HL-60 (cell line): ENCODE results near the gene RTKN.

Source experiments
- DNase-seq, 2 experiments: peaks; one replicate each; pipeline ENCODE4 v3.0.0-alpha.2; 2010 to 2020; ENCODE audit warnings: low read depth in 1 of 2, low spot score in 1 of 2
- H3K27ac ChIP-seq: fragments of 250-450 bp; sonication (Bioruptor Pico); replicated peaks from 2 replicates; pipeline ENCODE4 v1.5.1; 2020; ENCODE audit warnings: mild to moderate bottlenecking, moderate library complexity
- H3K27me3 ChIP-seq: fragments of 250-450 bp; sonication (Bioruptor Pico); 2 replicates; pipeline ENCODE4 v1.5.1; 2021; ENCODE audit warnings: mild to moderate bottlenecking, moderate library complexity; ENCODE audit not compliant: insufficient read depth, poor library complexity, severe bottlenecking
- H3K4me3 ChIP-seq: replicated peaks from 2 replicates; pipeline ENCODE4 v1.5.1; 2011; ENCODE audit warnings: mild to moderate bottlenecking, control low read depth, low read length; ENCODE audit not compliant: insufficient read depth
- GABPA ChIP-seq: IDR thresholded peaks from 2 replicates; pipeline ENCODE4 v1.6.1; 2012; ENCODE audit warnings: low read depth
- POLR2AphosphoS5 ChIP-seq: IDR thresholded peaks from 2 replicates; pipeline ENCODE4 v1.6.1; 2012; ENCODE audit warnings: low read depth
- REST ChIP-seq: IDR thresholded peaks from 2 replicates; pipeline ENCODE4 v1.6.1; 2012; ENCODE audit warnings: low read depth; ENCODE audit not compliant: insufficient replicate concordance
- SPI1 ChIP-seq: IDR thresholded peaks from 2 replicates; pipeline ENCODE4 v1.6.1; 2012; ENCODE audit warnings: low read depth, mild to moderate bottlenecking, borderline replicate concordance
- TF ChIP-seq, protein P1 (sequence below): IDR thresholded peaks from one replicate; pipeline ENCODE4 v1.5.1; 2011; ENCODE audit warnings: low read length, control low read depth, inconsistent platforms; ENCODE audit not compliant: insufficient read depth

RTKN gene

DNA sequence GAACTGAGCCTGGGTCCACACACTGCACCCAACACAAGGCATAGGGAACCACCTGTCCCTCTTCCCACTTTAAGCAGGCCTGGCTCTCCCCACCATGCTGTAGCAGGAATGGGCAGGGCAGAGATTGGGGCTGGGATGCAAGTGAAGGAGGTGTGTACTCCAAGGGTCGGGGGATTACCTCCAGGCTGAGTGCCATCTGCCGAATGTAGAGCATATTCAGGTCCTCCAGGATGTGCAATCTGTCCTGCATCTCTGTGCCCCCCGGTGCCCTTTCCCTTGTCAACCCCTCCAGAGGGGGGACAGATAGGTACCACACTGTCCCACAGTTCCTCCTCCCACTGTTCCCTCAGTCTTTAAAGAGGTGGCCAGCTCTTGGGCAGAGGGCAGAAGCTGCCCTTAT lies 2.4 kb downstream of the RTKN start:
- no peak for TF ChIP-seq SPI1
- TF ChIP-seq GABPA, result no peak
- no peak for TF ChIP-seq REST
- no peak for TF ChIP-seq POLR2AphosphoS5
- TF ChIP-seq, protein P1, sequence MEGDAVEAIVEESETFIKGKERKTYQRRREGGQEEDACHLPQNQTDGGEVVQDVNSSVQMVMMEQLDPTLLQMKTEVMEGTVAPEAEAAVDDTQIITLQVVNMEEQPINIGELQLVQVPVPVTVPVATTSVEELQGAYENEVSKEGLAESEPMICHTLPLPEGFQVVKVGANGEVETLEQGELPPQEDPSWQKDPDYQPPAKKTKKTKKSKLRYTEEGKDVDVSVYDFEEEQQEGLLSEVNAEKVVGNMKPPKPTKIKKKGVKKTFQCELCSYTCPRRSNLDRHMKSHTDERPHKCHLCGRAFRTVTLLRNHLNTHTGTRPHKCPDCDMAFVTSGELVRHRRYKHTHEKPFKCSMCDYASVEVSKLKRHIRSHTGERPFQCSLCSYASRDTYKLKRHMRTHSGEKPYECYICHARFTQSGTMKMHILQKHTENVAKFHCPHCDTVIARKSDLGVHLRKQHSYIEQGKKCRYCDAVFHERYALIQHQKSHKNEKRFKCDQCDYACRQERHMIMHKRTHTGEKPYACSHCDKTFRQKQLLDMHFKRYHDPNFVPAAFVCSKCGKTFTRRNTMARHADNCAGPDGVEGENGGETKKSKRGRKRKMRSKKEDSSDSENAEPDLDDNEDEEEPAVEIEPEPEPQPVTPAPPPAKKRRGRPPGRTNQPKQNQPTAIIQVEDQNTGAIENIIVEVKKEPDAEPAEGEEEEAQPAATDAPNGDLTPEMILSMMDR, result no peak
- Histone ChIP-seq H3K27me3 (peaks cover 51% of the 10 kb centered on the region), H3K4me3 (no peak overlapping the region), H3K27ac (no peak overlapping the region)
- no peak for DNase-seq

DNA sequence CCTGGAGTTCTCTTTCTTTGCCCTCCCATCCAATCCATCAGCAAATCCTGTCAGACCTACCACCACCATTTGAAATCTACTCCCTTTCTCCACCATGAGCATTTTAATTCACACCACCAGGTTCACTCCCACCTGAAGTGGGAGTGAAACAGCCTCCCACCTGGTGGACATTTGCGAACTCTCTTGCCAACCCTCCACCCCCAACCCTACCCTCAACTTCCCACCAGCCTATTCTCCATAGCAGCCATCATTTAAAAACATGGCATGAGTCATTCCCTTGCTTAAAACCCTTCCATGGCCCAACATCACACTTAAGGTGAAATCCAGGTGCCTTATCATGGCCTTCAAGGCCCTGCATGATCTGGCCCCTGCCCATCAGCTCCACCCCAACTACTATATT lies 3.5 kb downstream of the RTKN start:
- Histone ChIP-seq H3K27ac (no peak overlapping the region), H3K27me3 (peaks cover 46% of the 10 kb centered on the region), H3K4me3 (no peak overlapping the region)
- TF ChIP-seq SPI1 (no peak), GABPA (no peak), POLR2AphosphoS5 (no peak), REST (no peak)
- TF ChIP-seq, protein P1, result no peak
- DNase-seq, result no peak

GRCh38 chr2:74436848-74437695 lies 4.7 kb downstream of the RTKN start:
- Histone ChIP-seq H3K27ac (no peak overlapping the region), H3K27me3 (peaks cover 34% of the 10 kb centered on the region), H3K4me3 (no peak overlapping the region)
- no peak for TF ChIP-seq POLR2AphosphoS5
- TF ChIP-seq, protein P1, result no peak
- no peak for TF ChIP-seq REST
- no peak for TF ChIP-seq SPI1
- no peak for TF ChIP-seq GABPA
- no peak for DNase-seq
